ENCODE measurements around the gene DDR2. TPM values are rescaled to one million over a fixed set of nuclear protein-coding genes. Genes with fewer than 3 reads are reported as not detected.

The DDR2 gene
- polyA plus RNA-seq, 3 donors from 2014 or later, result 0.02 to 0.12 TPM; not detected in 1

GRCh38 chr1:162703708-162704107 lies 71.4 kb downstream of the DDR2 start:
- H3K27ac Mint-ChIP-seq, result no peak overlapping the region
- H3K4me3 Mint-ChIP-seq, result no peak overlapping the region
- H3K36me3 Mint-ChIP-seq, result peaks cover 0 to 3% (median 0%) of the 10 kb centered on the region in 3 donors
- no peaks in the 10 kb centered on the region for H3K9me3 Mint-ChIP-seq
- peaks cover 0 to 2% (median 0%) of the 10 kb centered on the region in 3 donors for H3K27me3 Mint-ChIP-seq (ENCODE audit: low read depth in 3 of 3)
- no peak for DNase-seq
- H3K4me1 Mint-ChIP-seq, result no peaks in the 10 kb centered on the region

GRCh38 chr1:162704673-162705424 lies 72.6 kb downstream of the DDR2 start:
- no peaks in the 10 kb centered on the region for H3K9me3 Mint-ChIP-seq
- DNase-seq, result no peak
- no peak overlapping the region for H3K27ac Mint-ChIP-seq
- no peaks in the 10 kb centered on the region for H3K4me1 Mint-ChIP-seq
- H3K27me3 Mint-ChIP-seq (ENCODE audit: low read depth in 3 of 3), result no peaks in the 10 kb centered on the region
- H3K36me3 Mint-ChIP-seq, result peaks cover 0 to 3% (median 0%) of the 10 kb centered on the region in 3 donors
- H3K4me3 Mint-ChIP-seq, result no peak overlapping the region

- peaks cover 0 to 3% (median 0%) of the 10 kb centered on the region in 3 donors for H3K36me3 Mint-ChIP-seq
- no peak for DNase-seq
- H3K4me1 Mint-ChIP-seq, result no peaks in the 10 kb centered on the region
- H3K9me3 Mint-ChIP-seq, result no peaks in the 10 kb centered on the region
- H3K27me3 Mint-ChIP-seq (ENCODE audit: low read depth in 3 of 3), result no peaks in the 10 kb centered on the region
- H3K27ac Mint-ChIP-seq, result no peak overlapping the region
- no peak overlapping the region for H3K4me3 Mint-ChIP-seq
Measured at GRCh38 chr1:162706003-162706402, 73.7 kb downstream of the DDR2 start.

- no peaks in the 10 kb centered on the region for H3K27me3 Mint-ChIP-seq (ENCODE audit: low read depth in 3 of 3)
- H3K27ac Mint-ChIP-seq, result no peak overlapping the region
- no peaks in the 10 kb centered on the region for H3K4me1 Mint-ChIP-seq
- H3K4me3 Mint-ChIP-seq, result no peak overlapping the region
- no peaks in the 10 kb centered on the region for H3K9me3 Mint-ChIP-seq
- DNase-seq, result no peak
- H3K36me3 Mint-ChIP-seq, result peaks cover 0 to 3% (median 0%) of the 10 kb centered on the region in 3 donors
Measured at GRCh38 chr1:162706606-162707005, 74.3 kb downstream of the DDR2 start.

GRCh38 chr1:162708286-162708685 lies 76.0 kb downstream of the DDR2 start:
- no peak for DNase-seq
- Mint-ChIP-seq H3K36me3 (peaks cover 0 to 3% (median 0%) of the 10 kb centered on the region in 3 donors), H3K9me3 (no peaks in the 10 kb centered on the region), H3K27me3 (ENCODE audit: low read depth in 3 of 3) (no peaks in the 10 kb centered on the region), H3K4me3 (no peak overlapping the region), H3K27ac (no peak overlapping the region), H3K4me1 (no peaks in the 10 kb centered on the region)

- Mint-ChIP-seq H3K27ac (no peak overlapping the region), H3K9me3 (no peaks in the 10 kb centered on the region), H3K36me3 (peaks cover 0 to 3% (median 0%) of the 10 kb centered on the region in 3 donors), H3K27me3 (ENCODE audit: low read depth in 3 of 3) (no peaks in the 10 kb centered on the region), H3K4me3 (no peak overlapping the region), H3K4me1 (no peaks in the 10 kb centered on the region)
- DNase-seq, result no peak
Measured at GRCh38 chr1:162709132-162709860, 77.0 kb downstream of the DDR2 start.

- Mint-ChIP-seq H3K4me1 (no peaks in the 10 kb centered on the region), H3K9me3 (no peaks in the 10 kb centered on the region), H3K27ac (no peak overlapping the region), H3K4me3 (no peak overlapping the region), H3K27me3 (ENCODE audit: low read depth in 3 of 3) (no peaks in the 10 kb centered on the region), H3K36me3 (peaks cover 0 to 3% (median 0%) of the 10 kb centered on the region in 3 donors)
- DNase-seq, result no peak
Measured at GRCh38 chr1:162709870-162710269, 77.6 kb downstream of the DDR2 start.

- Mint-ChIP-seq H3K4me1 (no peaks in the 10 kb centered on the region), H3K4me3 (no peak overlapping the region), H3K36me3 (peaks cover 0 to 3% (median 0%) of the 10 kb centered on the region in 3 donors), H3K27ac (no peak overlapping the region), H3K27me3 (ENCODE audit: low read depth in 3 of 3) (peaks cover 0 to 2% (median 0%) of the 10 kb centered on the region in 3 donors), H3K9me3 (no peaks in the 10 kb centered on the region)
- no peak for DNase-seq
Measured at GRCh38 chr1:162710345-162710744, 78.1 kb downstream of the DDR2 start.

- no peak for DNase-seq
- Mint-ChIP-seq H3K4me1 (no peaks in the 10 kb centered on the region), H3K36me3 (peaks cover 0 to 3% (median 0%) of the 10 kb centered on the region in 3 donors), H3K27me3 (ENCODE audit: low read depth in 3 of 3) (peaks cover 0 to 3% (median 0%) of the 10 kb centered on the region in 3 donors), H3K4me3 (no peak overlapping the region), H3K9me3 (no peaks in the 10 kb centered on the region), H3K27ac (no peak overlapping the region)
Measured at GRCh38 chr1:162710780-162711465, 78.7 kb downstream of the DDR2 start.

GRCh38 chr1:162712317-162713029 lies 80.2 kb downstream of the DDR2 start:
- no peak overlapping the region for H3K27ac Mint-ChIP-seq
- no peaks in the 10 kb centered on the region for H3K9me3 Mint-ChIP-seq
- peaks cover 0 to 6% (median 2%) of the 10 kb centered on the region in 3 donors for H3K27me3 Mint-ChIP-seq (ENCODE audit: low read depth in 3 of 3)
- no peaks in the 10 kb centered on the region for H3K4me1 Mint-ChIP-seq
- no peak overlapping the region for H3K4me3 Mint-ChIP-seq
- H3K36me3 Mint-ChIP-seq, result no peaks in the 10 kb centered on the region
- DNase-seq, result no peak

- Mint-ChIP-seq H3K4me3 (no peak overlapping the region), H3K4me1 (no peaks in the 10 kb centered on the region), H3K9me3 (no peaks in the 10 kb centered on the region), H3K36me3 (peaks cover 0 to 4% (median 0%) of the 10 kb centered on the region in 3 donors), H3K27me3 (ENCODE audit: low read depth in 3 of 3) (peaks cover 0 to 6% (median 2%) of the 10 kb centered on the region in 3 donors), H3K27ac (no peak overlapping the region)
- no peak for DNase-seq
Measured at GRCh38 chr1:162716123-162716522, 83.9 kb downstream of the DDR2 start.

GRCh38 chr1:162716552-162716951 lies 84.3 kb downstream of the DDR2 start:
- H3K27ac Mint-ChIP-seq, result no peak overlapping the region
- H3K4me3 Mint-ChIP-seq, result no peak overlapping the region
- peaks cover 0 to 6% (median 2%) of the 10 kb centered on the region in 3 donors for H3K27me3 Mint-ChIP-seq (ENCODE audit: low read depth in 3 of 3)
- DNase-seq, result no peak
- no peaks in the 10 kb centered on the region for H3K9me3 Mint-ChIP-seq
- peaks cover 0 to 4% (median 0%) of the 10 kb centered on the region in 3 donors for H3K36me3 Mint-ChIP-seq
- no peaks in the 10 kb centered on the region for H3K4me1 Mint-ChIP-seq

- H3K4me3 Mint-ChIP-seq, result no peak overlapping the region
- peaks cover 0 to 6% (median 2%) of the 10 kb centered on the region in 3 donors for H3K27me3 Mint-ChIP-seq (ENCODE audit: low read depth in 3 of 3)
- no peaks in the 10 kb centered on the region for H3K9me3 Mint-ChIP-seq
- peaks cover 0 to 4% (median 0%) of the 10 kb centered on the region in 3 donors for H3K36me3 Mint-ChIP-seq
- H3K4me1 Mint-ChIP-seq, result no peaks in the 10 kb centered on the region
- no peak overlapping the region for H3K27ac Mint-ChIP-seq
- no peak for DNase-seq
Measured at GRCh38 chr1:162717548-162718184, 85.4 kb downstream of the DDR2 start.
